GM12878 (cell line): ENCODE data around the gene F7. TPM values are rescaled to one million over a fixed set of nuclear protein-coding genes. Genes with fewer than 3 reads are reported as not detected.
"Not testable (repeated sequence)": the region's sequence is repeated elsewhere in the genome, so short reads cannot be mapped to it uniquely, and the experiment has no call there.

Source experiments
- ATAC-seq: fragments of 200-7000 bp; cut with Tn5 transposase; 3 replicates; pipeline ENCODE4 v1.9.1; 2020; ENCODE audit warnings: mild to moderate bottlenecking, moderate library complexity
- BruUV-seq: library from RNA; stranded (reverse); fragments of 400-500 nt; replicated peaks from 2 replicates; lab custom pipeline; 2021; lab: Mats Ljungman, UMichigan
- CTCF ChIA-PET: fragments of 300-600 bp; sonication (Branson Sonifier 250); formaldehyde crosslinking; extraction: SDS; loops from one replicate; lab custom pipeline; 2021; ENCODE audit warnings: inconsistent platforms; lab: Yijun Ruan, JAX
- POLR2A ChIA-PET: fragments of 350-600 bp; formaldehyde crosslinking; extraction: SDS; loops from one replicate; lab custom pipeline; 2021; ENCODE audit warnings: inconsistent platforms; lab: Charles Lee
- RAD21 ChIA-PET: fragments of 300-600 bp; sonication (Branson Sonifier 250); formaldehyde crosslinking; loops from one replicate; lab custom pipeline; 2023; ENCODE audit warnings: antibody characterized with exemption; ENCODE audit not compliant: unreplicated experiment; lab: Charles Lee
- SMC1A ChIA-PET: fragments of 300-600 bp; sonication (Branson Sonifier 250); formaldehyde crosslinking; loops from one replicate; lab custom pipeline; 2023; ENCODE audit not compliant: unreplicated experiment, uncharacterized antibody; lab: Charles Lee
- DNase-seq: peaks from one replicate; pipeline ENCODE4 v3.0.0-alpha.2; 2011; ENCODE audit warnings: low read depth, low spot score
- FAIRE-seq: peaks from 3 replicates; lab custom pipeline; 2011; peaks lifted over from hg19 to GRCh38; lab: Jason Lieb, UNC
- H2AFZ ChIP-seq: 2 replicates; pipeline ENCODE4 v1.6.0; 2011; ENCODE audit warnings: low read depth, low read length, control low read depth; ENCODE audit not compliant: control insufficient read depth
- H3K27ac ChIP-seq: 2 replicates; pipeline ENCODE4 v1.5.1; 2011; ENCODE audit warnings: control low read depth; ENCODE audit not compliant: control insufficient read depth, insufficient read depth
- H3K27me3 ChIP-seq, 2 experiments: replicated peaks in 1 of 2; 2 replicates each; pipeline versions ENCODE4 v1.6.0 to v1.6.1; 2011; ENCODE audit warnings: low read length in 1 of 2; ENCODE audit not compliant: control insufficient read depth in 2 of 2, insufficient read depth in 2 of 2
- H3K36me3 ChIP-seq, 2 experiments: 2 replicates each; pipeline ENCODE4 v1.5.1; 2011; ENCODE audit warnings: low read length in 1 of 2; ENCODE audit not compliant: control insufficient read depth in 2 of 2, insufficient read depth in 2 of 2
- H3K4me1 ChIP-seq: 2 replicates; pipeline ENCODE4 v1.6.1; 2011; ENCODE audit warnings: mild to moderate bottlenecking, low read length, moderate library complexity, mixed read lengths; ENCODE audit not compliant: control insufficient read depth, insufficient read depth
- H3K4me2 ChIP-seq: 2 replicates; pipeline ENCODE4 v1.6.0; 2011; ENCODE audit warnings: control low read depth; ENCODE audit not compliant: control insufficient read depth, insufficient read depth
- H3K4me3 ChIP-seq: fragments of 200-600 bp; sonication (generic); 2 replicates; pipeline ENCODE4 v1.5.1; 2016
- H3K79me2 ChIP-seq: 2 replicates; pipeline ENCODE4 v1.6.0; 2011; ENCODE audit warnings: low read length; ENCODE audit not compliant: control insufficient read depth, insufficient read depth
- H3K9ac ChIP-seq: 2 replicates; pipeline ENCODE4 v1.8.0; 2011; ENCODE audit warnings: low read length, control low read depth, mixed read lengths; ENCODE audit not compliant: control insufficient read depth, insufficient read depth
- H3K9me3 ChIP-seq: replicated peaks from 3 replicates; pipeline ENCODE4 v1.5.1; 2011; ENCODE audit warnings: mild to moderate bottlenecking, low read length; ENCODE audit not compliant: control insufficient read depth, insufficient read depth
- H4K20me1 ChIP-seq: 2 replicates; pipeline ENCODE4 v1.6.0; 2011; ENCODE audit not compliant: control insufficient read depth, insufficient read depth
- ATF3 ChIP-seq: IDR thresholded peaks from 2 replicates; pipeline ENCODE4 v1.6.1; 2011; ENCODE audit warnings: low read depth, mild to moderate bottlenecking, low read length, moderate library complexity, borderline replicate concordance; ENCODE audit errors: extremely low read depth
- BACH1 ChIP-seq: fragments of 450-650 bp; IDR thresholded peaks from 2 replicates; pipeline ENCODE4 v1.6.1; 2017; ENCODE audit warnings: mild to moderate bottlenecking, borderline replicate concordance
- MLLT1 ChIP-seq: fragments of 450-650 bp; IDR thresholded peaks from 2 replicates; pipeline ENCODE4 v1.6.1; 2016; ENCODE audit warnings: mild to moderate bottlenecking
- NBN ChIP-seq: fragments of 450-650 bp; IDR thresholded peaks from 2 replicates; pipeline ENCODE4 v1.6.1; 2016
- NRF1 ChIP-seq: conservative IDR thresholded peaks from 2 replicates; pipeline ENCODE4 v1.6.1; 2011; ENCODE audit warnings: mild to moderate bottlenecking, low read depth, low read length, improper control_type of control experiment
- POLR2AphosphoS5 ChIP-seq: IDR thresholded peaks from 2 replicates; pipeline ENCODE4 v1.6.1; 2011; ENCODE audit warnings: mild to moderate bottlenecking, low read length, inconsistent platforms
- SMARCA5 ChIP-seq: fragments of 450-650 bp; IDR thresholded peaks from 2 replicates; pipeline ENCODE4 v1.6.1; 2017; ENCODE audit warnings: mild to moderate bottlenecking
- WGBS: methylation state at CpG from one replicate; pipeline ENCODE4 v1.1.6; 2016; ENCODE audit warnings: low lambda C conversion rate; ENCODE audit not compliant: insufficient replicate concordance, insufficient coverage; ENCODE audit errors: missing lambda C conversion rate; 5-methylcytosine and 5-hydroxymethylcytosine counted together
- in situ Hi-C: fragments of 300-500 bp; cut with MboI; formaldehyde crosslinking; loops from 9 replicates; pipeline ENCODE4 v1.14.3; 2018; ENCODE audit warnings: mixed read lengths
- intact Hi-C: fragments of 100-400 bp; cut with micrococcal nuclease; formaldehyde crosslinking; loops from one replicate; pipeline ENCODE4 v1.14.2; 2022; ENCODE audit not compliant: unreplicated experiment
- polyA plus RNA-seq, 11 experiments: library from polyadenylated mRNA; depleted of rRNA in 4 of 11; unstranded in 6 of 11; stranded (reverse) in 5 of 11; fragments of >200 nt; fragmentation: Nextera tagmentation in 4 of 11; fragmentation: Illumina TruSeq in 1 of 11; extraction: Ambion mirVana in 4 of 11; extraction: Trizol in 1 of 11; gene quantifications; 1 replicate in 1 of 11; 2 replicates in 10 of 11; pipeline versions ENCODE4 v1.2.1 to v1.2.3, GENCODE V29; 2011 to 2016; ENCODE audit warnings: inconsistent platforms in 2 of 11, missing spikeins in 2 of 11, low read depth in 1 of 11
- total RNA-seq, 4 experiments: library from RNA; depleted of rRNA in 3 of 4; stranded (reverse); fragments of >200 nt in 3 of 4; fragmentation: Illumina TruSeq in 1 of 4; extraction: Trizol in 1 of 4; gene quantifications; 2 replicates each; pipeline versions ENCODE4 v1.2.1 to v1.2.3, GENCODE V29; 2013 to 2021
- TF ChIP-seq, protein P1 (sequence below): IDR thresholded peaks from 2 replicates; pipeline ENCODE4 v1.6.1; 2011; ENCODE audit warnings: low read depth, low read length, improper control_type of control experiment, borderline replicate concordance

Gene F7
- total and polyA plus RNA-seq, 10 of the 15 experiments (the other 5 are each of a cell fraction or from before 2014, with no cell fraction given): not detected

- TF ChIP-seq MLLT1: no peak
- TF ChIP-seq BACH1: no peak
- no peak for TF ChIP-seq NRF1
- no peak for TF ChIP-seq POLR2AphosphoS5
- TF ChIP-seq, protein P1, sequence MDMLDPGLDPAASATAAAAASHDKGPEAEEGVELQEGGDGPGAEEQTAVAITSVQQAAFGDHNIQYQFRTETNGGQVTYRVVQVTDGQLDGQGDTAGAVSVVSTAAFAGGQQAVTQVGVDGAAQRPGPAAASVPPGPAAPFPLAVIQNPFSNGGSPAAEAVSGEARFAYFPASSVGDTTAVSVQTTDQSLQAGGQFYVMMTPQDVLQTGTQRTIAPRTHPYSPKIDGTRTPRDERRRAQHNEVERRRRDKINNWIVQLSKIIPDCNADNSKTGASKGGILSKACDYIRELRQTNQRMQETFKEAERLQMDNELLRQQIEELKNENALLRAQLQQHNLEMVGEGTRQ: no peak
- no peak for TF ChIP-seq NBN
- no peak for TF ChIP-seq ATF3
- TF ChIP-seq SMARCA5: no peak
Observed at GRCh38 chr13:113078902-113079780, 26.4 kb upstream of the F7 start (continued).

- 27% methylated on average over 5 of the region's 9 CpGs for WGBS
- H4K20me1 ChIP-seq, H3K4me1 ChIP-seq, ATAC-seq, H2AFZ ChIP-seq, H3K4me2 ChIP-seq, intact Hi-C loops, DNase-seq, H3K36me3 ChIP-seq, CTCF ChIA-PET, RAD21 ChIA-PET, FAIRE-seq, H3K9ac ChIP-seq, BruUV-seq, H3K79me2 ChIP-seq, in situ Hi-C loops, H3K9me3 ChIP-seq, POLR2A ChIA-PET, H3K27me3 ChIP-seq, H3K4me3 ChIP-seq, H3K27ac ChIP-seq, SMC1A ChIA-PET: not testable (repeated sequence)
Observed at GRCh38 chr13:113079781-113080080, 25.9 kb upstream of the F7 start.
